ENCODE data around the gene FGGY.

- TF ChIP-seq CTCF (conservative IDR thresholded peaks at IDR 0.05 in 1 of 2, IDR thresholded peaks at IDR 0.05 in 1 of 2; ENCODE audit: extremely low read depth in 1 of 2, insufficient read depth in 1 of 2, low read depth in 1 of 2, low read length in 2 of 2) (no peak), EZH2 (IDR thresholded peaks at IDR 0.05; ENCODE audit: borderline replicate concordance, low read length) (no peak)
These were observed 389.7 kb downstream of the FGGY start for GRCh38 chr1:59686574-59686973.
